ENCODE measurements around the gene PAPPA.

DNA sequence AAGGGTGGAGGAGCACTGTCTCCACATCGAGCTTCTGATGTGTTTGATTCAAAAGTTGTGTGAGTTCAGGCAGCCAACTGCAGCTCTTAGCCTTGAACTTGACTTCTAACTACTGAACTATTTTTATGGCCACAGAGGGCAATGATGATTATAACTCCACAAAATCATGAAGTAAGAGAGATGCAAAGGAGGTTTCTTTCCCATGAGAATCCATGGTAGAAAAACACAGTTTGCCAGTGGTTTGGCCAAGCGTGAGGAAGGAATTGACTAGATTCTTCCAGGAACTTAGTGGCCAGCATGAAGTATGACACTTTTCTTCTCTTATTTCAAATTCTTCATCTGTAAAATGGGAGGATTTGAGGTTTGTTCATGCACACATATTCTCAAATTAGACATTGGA lies 43.2 kb downstream of the PAPPA start:
- TF ChIP-seq, protein P1, sequence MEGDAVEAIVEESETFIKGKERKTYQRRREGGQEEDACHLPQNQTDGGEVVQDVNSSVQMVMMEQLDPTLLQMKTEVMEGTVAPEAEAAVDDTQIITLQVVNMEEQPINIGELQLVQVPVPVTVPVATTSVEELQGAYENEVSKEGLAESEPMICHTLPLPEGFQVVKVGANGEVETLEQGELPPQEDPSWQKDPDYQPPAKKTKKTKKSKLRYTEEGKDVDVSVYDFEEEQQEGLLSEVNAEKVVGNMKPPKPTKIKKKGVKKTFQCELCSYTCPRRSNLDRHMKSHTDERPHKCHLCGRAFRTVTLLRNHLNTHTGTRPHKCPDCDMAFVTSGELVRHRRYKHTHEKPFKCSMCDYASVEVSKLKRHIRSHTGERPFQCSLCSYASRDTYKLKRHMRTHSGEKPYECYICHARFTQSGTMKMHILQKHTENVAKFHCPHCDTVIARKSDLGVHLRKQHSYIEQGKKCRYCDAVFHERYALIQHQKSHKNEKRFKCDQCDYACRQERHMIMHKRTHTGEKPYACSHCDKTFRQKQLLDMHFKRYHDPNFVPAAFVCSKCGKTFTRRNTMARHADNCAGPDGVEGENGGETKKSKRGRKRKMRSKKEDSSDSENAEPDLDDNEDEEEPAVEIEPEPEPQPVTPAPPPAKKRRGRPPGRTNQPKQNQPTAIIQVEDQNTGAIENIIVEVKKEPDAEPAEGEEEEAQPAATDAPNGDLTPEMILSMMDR (IDR thresholded peaks at IDR 0.05), result no peak
- no peak for TF ChIP-seq POLR2A (IDR thresholded peaks at IDR 0.05)

Data from adrenal gland (tissue), 5 donors.